Measurements from ENCODE around the gene DAPK1.

DAPK1 gene

GRCh38 chr9:87673446-87674120 is 175.9 kb downstream of the DAPK1 start:
- DNase-seq: no peak

DNA sequence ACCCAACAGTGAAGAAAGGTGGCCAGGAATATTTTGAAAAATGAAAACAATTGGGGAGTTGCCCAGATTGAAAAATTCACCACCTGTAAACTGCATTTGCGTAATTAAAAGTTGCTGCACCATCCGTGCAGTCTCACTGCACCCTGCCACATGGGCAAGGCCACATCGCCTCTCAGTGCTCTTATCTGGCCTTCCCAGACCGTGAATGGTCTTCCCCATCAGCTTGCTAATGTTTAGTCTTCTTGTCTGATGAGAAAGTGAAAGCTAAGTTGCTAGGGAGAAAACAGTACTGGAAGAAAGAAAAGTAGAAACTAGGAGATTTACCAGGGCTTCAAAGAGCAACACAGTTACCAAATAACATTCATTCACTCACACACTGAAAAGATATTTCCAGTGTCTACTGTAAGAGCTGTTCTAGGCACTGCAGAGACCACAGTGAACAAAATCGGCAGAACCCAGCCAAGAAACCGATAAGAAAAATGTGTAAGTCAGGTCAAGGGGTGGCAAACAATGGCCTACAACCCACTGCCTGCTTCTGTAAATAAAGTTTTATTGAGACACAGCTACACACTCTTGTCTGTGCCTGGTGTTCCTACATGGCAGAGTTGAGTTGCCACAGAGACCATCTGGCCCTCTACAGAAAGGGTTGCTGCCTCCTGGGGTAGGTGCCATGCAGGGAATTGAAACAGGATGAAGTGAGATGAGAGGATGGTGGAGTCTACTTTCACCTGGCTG is 177.1 kb downstream of the DAPK1 start:
- no peak for DNase-seq

GRCh38 chr9:87675906-87676515 is 178.3 kb downstream of the DAPK1 start:
- no peak for DNase-seq

- DNase-seq: no peak
Measured at GRCh38 chr9:87676976-87677775, 179.5 kb downstream of the DAPK1 start.

- no peak for DNase-seq
Measured at GRCh38 chr9:87677776-87678587, 180.3 kb downstream of the DAPK1 start.

- DNase-seq: peak; percentile 32
Measured at GRCh38 chr9:87678650-87679355, 181.1 kb downstream of the DAPK1 start.

- no peak for DNase-seq
Measured at GRCh38 chr9:87681271-87682061, 183.8 kb downstream of the DAPK1 start.

DNA sequence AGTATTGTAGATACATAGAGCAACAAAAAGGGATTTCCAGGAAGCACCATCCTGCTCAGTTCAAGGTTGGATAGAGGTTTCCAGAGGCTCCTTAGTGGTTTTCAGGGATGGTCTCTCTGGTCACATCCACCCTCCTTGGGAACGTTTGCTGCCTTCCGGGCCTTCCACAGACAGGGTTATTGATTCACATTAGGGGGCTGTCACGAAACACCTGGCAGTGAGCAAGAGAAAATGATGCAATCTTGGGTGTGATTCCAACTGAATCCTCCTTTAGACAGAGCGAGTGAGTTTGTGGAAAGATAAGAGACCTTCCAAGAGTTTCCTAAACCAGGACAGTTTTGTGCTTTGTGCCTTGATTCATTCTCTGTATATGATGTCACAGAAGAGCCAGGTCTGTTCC is 184.4 kb downstream of the DAPK1 start:
- no peak for DNase-seq

DNA sequence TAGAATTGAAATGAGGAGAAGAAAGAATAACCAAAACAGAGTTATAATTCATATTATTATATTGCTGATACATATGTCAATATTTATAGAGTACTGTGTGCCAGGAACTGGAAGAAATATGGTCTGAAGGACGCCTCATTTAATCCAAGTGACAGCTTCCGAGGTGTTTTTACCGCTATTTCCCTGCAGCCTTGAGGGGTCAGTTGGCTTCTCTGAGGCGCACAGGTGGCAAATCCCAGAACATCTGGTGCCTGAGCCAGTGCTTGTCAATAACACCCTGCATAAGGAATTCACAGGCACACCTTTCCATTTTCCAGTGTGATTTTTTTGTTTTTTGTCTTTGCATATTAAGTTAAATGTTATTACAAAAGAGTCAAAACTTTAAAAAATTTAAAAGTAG is 185.0 kb downstream of the DAPK1 start:
- no peak for DNase-seq

DNA sequence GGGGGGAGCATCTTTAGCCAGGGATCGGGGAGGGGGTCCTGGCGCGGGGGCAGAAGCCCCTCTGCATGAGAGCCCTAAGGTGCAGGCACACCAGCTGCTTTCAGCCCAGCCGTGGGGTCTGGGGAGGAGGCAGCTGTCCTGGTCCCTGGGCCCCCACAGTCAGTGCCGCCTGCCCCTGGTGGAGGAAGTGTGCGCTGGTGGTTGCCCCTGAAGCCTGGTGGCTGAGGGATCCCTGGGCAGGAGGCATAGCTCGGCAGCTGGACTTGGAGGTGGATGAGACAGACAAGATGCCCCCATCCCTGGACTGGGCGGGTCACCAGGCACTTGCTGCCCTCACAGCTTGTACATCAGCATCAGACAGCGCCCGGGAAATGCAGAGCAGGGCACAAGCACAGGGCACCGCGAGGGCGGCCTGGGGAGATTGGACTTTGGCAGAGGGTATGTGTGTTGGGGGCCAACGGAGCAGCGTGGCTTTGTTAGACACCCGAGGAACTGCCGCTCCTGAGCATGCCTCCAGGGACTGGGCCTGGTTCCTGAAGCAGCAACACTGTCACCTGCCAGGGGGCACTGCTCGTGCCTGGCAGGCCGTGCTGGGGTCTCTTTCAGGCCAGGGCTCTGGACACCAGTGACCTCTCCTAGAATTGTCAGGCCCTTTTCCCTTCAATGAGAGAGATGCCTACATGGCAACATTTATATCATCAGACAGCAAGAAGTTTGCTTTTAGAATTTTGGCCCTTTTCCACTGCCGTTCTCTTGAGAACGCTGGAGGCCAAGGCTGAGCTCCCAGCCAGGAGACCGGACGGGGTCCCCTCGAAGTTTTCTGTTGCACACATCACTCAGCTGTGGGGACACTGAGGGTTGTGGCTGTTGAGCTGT is 186.3 kb downstream of the DAPK1 start:
- DNase-seq: no peak

GRCh38 chr9:87684627-87685219 is 187.1 kb downstream of the DAPK1 start:
- DNase-seq: no peak

DNA sequence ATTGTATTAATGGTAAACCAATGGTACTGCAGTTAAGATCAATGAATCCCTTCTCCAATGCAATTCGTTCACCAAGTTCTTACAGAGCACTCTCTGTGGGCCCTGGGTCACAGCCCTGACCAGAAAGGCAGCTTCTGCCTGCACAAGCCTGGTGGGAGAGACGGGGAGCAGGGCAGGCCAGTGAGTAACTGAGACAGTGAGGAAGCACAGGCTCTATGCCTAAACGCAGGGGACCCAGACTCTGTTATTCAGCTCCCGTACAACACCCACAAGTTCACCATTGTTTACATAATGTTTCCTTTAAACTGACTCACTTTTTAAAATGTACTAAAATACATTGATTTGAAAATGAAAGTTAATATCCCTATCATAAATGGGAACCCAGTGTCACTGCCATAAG is 187.8 kb downstream of the DAPK1 start:
- DNase-seq: no peak

GRCh38 chr9:87685871-87686519 is 188.3 kb downstream of the DAPK1 start:
- no peak for DNase-seq

DNA sequence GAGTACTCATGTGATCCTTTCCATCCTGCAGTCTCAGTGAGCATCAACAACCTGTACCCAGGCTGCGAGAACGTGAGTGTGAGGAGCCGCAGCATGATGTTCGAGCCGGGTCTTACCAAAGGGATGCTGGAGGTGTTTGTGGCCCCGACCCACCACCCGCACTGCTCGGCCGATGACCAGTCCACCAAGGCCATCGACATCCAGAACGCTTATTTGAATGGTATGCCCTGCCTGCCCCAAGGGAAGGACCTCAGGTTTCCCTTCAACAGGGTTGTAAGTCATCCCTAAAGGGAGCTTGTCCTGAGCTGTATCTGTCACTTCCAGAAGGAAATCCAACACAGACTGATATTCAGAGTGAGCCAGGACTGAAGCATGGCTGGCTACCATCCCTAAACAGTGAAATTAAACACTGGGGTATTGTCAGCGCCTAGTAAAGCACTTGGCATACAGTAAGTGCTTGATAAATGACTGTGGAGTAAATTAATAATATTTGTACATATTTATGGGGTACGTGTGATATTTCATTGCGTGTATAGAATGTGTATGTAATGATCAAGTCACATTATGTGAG is 188.9 kb downstream of the DAPK1 start:
- DNase-seq: no peak

- DNase-seq: no peak
Measured at GRCh38 chr9:87687207-87687606, 189.5 kb downstream of the DAPK1 start.

DNA sequence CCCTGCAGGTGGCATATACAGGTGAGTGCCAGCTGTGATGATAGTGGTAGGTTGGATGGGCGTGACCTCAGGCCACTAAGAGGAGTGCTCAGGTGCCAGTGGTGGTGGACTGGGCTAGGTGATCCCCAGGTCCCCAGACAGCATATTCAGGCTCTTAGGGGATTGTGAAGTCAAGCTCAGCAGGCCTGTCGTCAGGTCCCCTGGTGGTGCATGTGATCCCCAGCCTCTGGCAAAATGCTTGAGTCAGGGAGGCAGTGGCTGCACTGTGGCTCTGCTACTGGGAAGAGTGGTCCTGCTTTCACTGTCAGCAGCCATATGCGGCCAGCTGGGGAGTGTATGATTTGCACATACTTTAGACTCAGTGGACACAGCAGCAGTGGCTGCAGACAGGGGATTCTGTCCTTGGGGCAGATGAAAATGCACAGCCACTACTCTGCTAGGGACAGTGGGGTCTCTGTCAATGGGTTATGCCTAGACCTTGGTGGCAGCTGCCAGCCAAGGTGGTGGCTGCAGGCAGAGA is 196.6 kb downstream of the DAPK1 start:
- DNase-seq: no peak

DNA sequence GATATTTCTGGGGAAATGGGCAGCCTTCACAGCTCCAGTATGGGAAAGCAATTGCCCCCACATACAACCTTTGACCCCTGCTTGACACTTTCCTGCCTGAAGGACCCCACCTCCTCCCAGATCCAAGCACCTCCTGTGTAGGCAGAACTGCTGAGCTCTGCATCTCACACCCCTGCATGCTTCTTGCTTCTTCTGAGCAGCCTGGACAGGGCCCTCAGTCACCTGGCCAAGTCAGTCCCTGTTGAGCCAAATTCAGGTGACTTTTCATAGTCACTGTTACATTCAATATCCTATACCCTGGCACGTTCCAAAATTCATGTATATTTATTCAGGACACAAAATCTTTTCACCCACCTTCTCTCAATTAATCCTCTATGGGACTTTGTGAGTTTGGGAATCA is 197.9 kb downstream of the DAPK1 start:
- no peak for DNase-seq

GRCh38 chr9:87696641-87697040 is 199.0 kb downstream of the DAPK1 start:
- DNase-seq: no peak
